IMR-90 (cell line): ENCODE measurements around the gene IL3RA. TPM values are rescaled to one million over a fixed set of nuclear protein-coding genes. Genes with fewer than 3 reads are reported as not detected.

ENCODE experiments used
- ATAC-seq: fragments of 200-7000 bp; cut with Tn5 transposase; 2 replicates; pipeline ENCODE4 v1.9.1; 2020; ENCODE audit warnings: low read depth, mild to moderate bottlenecking, moderate library complexity
- BruUV-seq: library from RNA; stranded (reverse); fragments of 400-500 nt; replicated peaks from 2 replicates; lab custom pipeline; 2021; lab: Mats Ljungman, UMichigan
- CTCF ChIA-PET: fragments of 300-600 bp; formaldehyde crosslinking; extraction: SDS; loops from one replicate; lab custom pipeline; 2021; ENCODE audit warnings: antibody characterized with exemption; lab: Yijun Ruan, JAX
- POLR2A ChIA-PET: fragments of 300-600 bp; sonication (Branson Sonifier 250); formaldehyde crosslinking; loops from one replicate; lab custom pipeline; 2022; ENCODE audit warnings: antibody characterized with exemption; ENCODE audit not compliant: unreplicated experiment; lab: Charles Lee
- DNase-seq: peaks from one replicate; pipeline ENCODE4 v3.0.0; 2013
- H2AFZ ChIP-seq: replicated peaks from 2 replicates; pipeline ENCODE3; 2013; ENCODE audit warnings: low read length, mild to moderate bottlenecking; ENCODE audit not compliant: poor library complexity
- H2AK5ac ChIP-seq: 2 replicates; pipeline ENCODE4 v1.6.1; 2013; ENCODE audit warnings: low read depth, low read length, inconsistent platforms
- H2AK9ac ChIP-seq: replicated peaks from 2 replicates; pipeline ENCODE3; 2013; ENCODE audit warnings: mild to moderate bottlenecking, low read depth, low read length, moderate library complexity; ENCODE audit not compliant: poor library complexity
- H2BK120ac ChIP-seq: 2 replicates; pipeline ENCODE4 v1.6.1; 2013; ENCODE audit warnings: low read depth, low read length, inconsistent platforms
- H2BK15ac ChIP-seq: 3 replicates; pipeline ENCODE4 v1.6.1; 2013; ENCODE audit warnings: low read depth, low read length, inconsistent platforms
- H2BK20ac ChIP-seq: 2 replicates; pipeline ENCODE4 v1.6.1; 2013; ENCODE audit warnings: low read depth, mild to moderate bottlenecking, inconsistent platforms, low read length, moderate library complexity
- H2BK5ac ChIP-seq: 2 replicates; pipeline ENCODE4 v1.6.1; 2013; ENCODE audit warnings: mild to moderate bottlenecking, low read depth, low read length, inconsistent platforms; ENCODE audit not compliant: poor library complexity, severe bottlenecking
- H3K14ac ChIP-seq: replicated peaks from 2 replicates; pipeline ENCODE4 v1.6.1; 2013; ENCODE audit warnings: low read depth, low read length, inconsistent platforms
- H3K18ac ChIP-seq: 2 replicates; pipeline ENCODE4 v1.6.1; 2013; ENCODE audit warnings: low read depth, low read length, control low read depth
- H3K23ac ChIP-seq: 2 replicates; pipeline ENCODE4 v1.6.1; 2013; ENCODE audit warnings: low read depth, low read length, inconsistent platforms
- H3K27ac ChIP-seq: 2 replicates; pipeline ENCODE4 v1.5.1; 2013; ENCODE audit warnings: mild to moderate bottlenecking, control low read depth, low read length; ENCODE audit not compliant: insufficient read depth
- H3K27me3 ChIP-seq: 2 replicates; pipeline ENCODE4 v1.6.1; 2013; ENCODE audit warnings: low read length; ENCODE audit not compliant: control insufficient read depth, insufficient read depth
- H3K36me3 ChIP-seq: 2 replicates; pipeline ENCODE4 v1.6.1; 2013; ENCODE audit warnings: low read length, mixed read lengths; ENCODE audit not compliant: control insufficient read depth, insufficient read depth
- H3K4ac ChIP-seq: 2 replicates; pipeline ENCODE4 v1.6.1; 2013; ENCODE audit warnings: low read depth, low read length, inconsistent platforms
- H3K4me1 ChIP-seq: 2 replicates; pipeline ENCODE4 v1.6.1; 2013; ENCODE audit warnings: low read length, mixed read lengths; ENCODE audit not compliant: control insufficient read depth, insufficient read depth
- H3K4me2 ChIP-seq: 2 replicates; pipeline ENCODE4 v1.6.1; 2013; ENCODE audit warnings: low read depth, mild to moderate bottlenecking, control low read depth, low read length, moderate library complexity
- H3K4me3 ChIP-seq: 2 replicates; pipeline ENCODE4 v1.5.1; 2013; ENCODE audit warnings: low read depth, mild to moderate bottlenecking, control low read depth, low read length, moderate library complexity; ENCODE audit not compliant: insufficient read depth
- H3K56ac ChIP-seq: 2 replicates; pipeline ENCODE4 v1.6.1; 2013; ENCODE audit warnings: low read length, inconsistent platforms; ENCODE audit not compliant: insufficient read depth; ENCODE audit errors: extremely low read depth
- H3K79me1 ChIP-seq, 2 experiments: 2 replicates each; pipeline ENCODE4 v1.6.1; 2013; ENCODE audit warnings: low read length in 2 of 2, inconsistent platforms in 1 of 2, low read depth in 1 of 2
- H3K9ac ChIP-seq: 2 replicates; pipeline ENCODE4 v1.6.1; 2013; ENCODE audit warnings: low read depth, low read length, control low read depth
- H3K9me1 ChIP-seq: 2 replicates; pipeline ENCODE4 v1.6.1; 2013; ENCODE audit warnings: low read length, inconsistent platforms; ENCODE audit not compliant: insufficient read depth
- H3K9me3 ChIP-seq: 2 replicates; pipeline ENCODE4 v1.6.1; 2013; ENCODE audit warnings: low read length; ENCODE audit not compliant: control insufficient read depth, insufficient read depth
- H4K20me1 ChIP-seq: 2 replicates; pipeline ENCODE4 v1.6.1; 2013; ENCODE audit warnings: low read length, inconsistent platforms; ENCODE audit not compliant: insufficient read depth
- H4K5ac ChIP-seq: 2 replicates; pipeline ENCODE4 v1.6.1; 2013; ENCODE audit warnings: mild to moderate bottlenecking, low read depth, low read length, control low read depth
- H4K8ac ChIP-seq, 2 experiments: 2 replicates each; pipeline ENCODE4 v1.6.1; 2013; ENCODE audit warnings: low read depth in 2 of 2, low read length in 2 of 2, control low read depth in 1 of 2, inconsistent platforms in 1 of 2
- H4K91ac ChIP-seq: 2 replicates; pipeline ENCODE4 v1.6.1; 2013; ENCODE audit warnings: low read depth, low read length, inconsistent platforms; ENCODE audit not compliant: insufficient read depth
- BHLHE40 ChIP-seq: fragments of 150-350 bp; IDR thresholded peaks from 2 replicates; pipeline ENCODE4 v1.6.1; 2016; ENCODE audit warnings: mild to moderate bottlenecking, low read depth, low read length
- CEBPB ChIP-seq: IDR thresholded peaks from 2 replicates; pipeline ENCODE4 v1.6.1; 2012; ENCODE audit warnings: low read depth, low read length, improper control_type of control experiment
- CHD1 ChIP-seq: IDR thresholded peaks from 2 replicates; pipeline ENCODE4 v1.6.1; 2012; ENCODE audit warnings: low read depth, low read length, improper control_type of control experiment
- FOS ChIP-seq: fragments of 150-350 bp; IDR thresholded peaks from 2 replicates; pipeline ENCODE4 v1.6.1; 2016; ENCODE audit warnings: low read depth, low read length
- MAFK ChIP-seq: IDR thresholded peaks from 2 replicates; pipeline ENCODE4 v1.6.1; 2012; ENCODE audit warnings: low read depth, low read length, improper control_type of control experiment
- MXI1 ChIP-seq: IDR thresholded peaks from 2 replicates; pipeline ENCODE4 v1.6.1; 2012; ENCODE audit warnings: low read depth, mild to moderate bottlenecking, low read length, moderate library complexity, borderline replicate concordance
- NFE2L2 ChIP-seq: fragments of 150-350 bp; IDR thresholded peaks from 2 replicates; pipeline ENCODE4 v1.6.1; 2016; ENCODE audit warnings: low read depth, mild to moderate bottlenecking, low read length
- POLR2A ChIP-seq: IDR thresholded peaks from 2 replicates; pipeline ENCODE4 v1.6.1; 2012; ENCODE audit warnings: mild to moderate bottlenecking, low read depth, low read length
- RAD21 ChIP-seq: IDR thresholded peaks from 2 replicates; pipeline ENCODE4 v1.6.1; 2012; ENCODE audit warnings: low read length, improper control_type of control experiment
- RFX5 ChIP-seq: IDR thresholded peaks from 2 replicates; pipeline ENCODE4 v1.8.0; 2012; ENCODE audit warnings: low read depth, mild to moderate bottlenecking, low read length, moderate library complexity
- SMC3 ChIP-seq: fragments of 150-350 bp; IDR thresholded peaks from 2 replicates; pipeline ENCODE4 v1.6.1; 2016; ENCODE audit warnings: low read depth, mild to moderate bottlenecking, antibody characterized with exemption, low read length, moderate library complexity
- WGBS, 2 experiments: methylation state at CpG; one replicate each; pipeline versions ENCODE4 v1.1.5 to v1.1.7; 2013; ENCODE audit warnings: missing lambda C conversion rate in 2 of 2; ENCODE audit not compliant: insufficient read length in 1 of 2; ENCODE audit errors: extremely low coverage in 2 of 2; 5-methylcytosine and 5-hydroxymethylcytosine counted together
- dilution Hi-C: fragments of 300-500 bp; cut with HindIII; formaldehyde crosslinking; loops from one replicate; pipeline ENCODE4 v1.14.3; 2018; ENCODE audit warnings: low sequenced_read_pairs; ENCODE audit not compliant: unreplicated experiment
- in situ Hi-C: fragments of 300-500 bp; cut with MboI; formaldehyde crosslinking; loops from 3 replicates; pipeline ENCODE4 v1.14.3; 2019; ENCODE audit warnings: low sequenced_read_pairs, inconsistent platforms, mixed read lengths
- intact Hi-C: fragments of 100-400 bp; cut with micrococcal nuclease; formaldehyde crosslinking; loops from 2 replicates; pipeline ENCODE4 v1.10.0; 2022
- polyA plus RNA-seq, 3 experiments: library from polyadenylated mRNA; depleted of rRNA; stranded (reverse); fragments of >200 nt; gene quantifications; 2 replicates each; pipeline ENCODE4 v1.2.3, GENCODE V29; 2012; ENCODE audit warnings: low replicate concordance in 1 of 3
- total RNA-seq: library from RNA; depleted of rRNA; stranded (reverse); fragments of >200 nt; gene quantifications from 2 replicates; pipeline ENCODE4 v1.2.3, GENCODE V29; 2012
- TF ChIP-seq, protein P1 (sequence below): fragments of 150-350 bp; IDR thresholded peaks from 2 replicates; pipeline ENCODE4 v1.6.1; 2017; ENCODE audit warnings: mild to moderate bottlenecking, antibody characterized with exemption, low read length, low read depth
- TF ChIP-seq, protein P2 (sequence below): fragments of 150-350 bp; IDR thresholded peaks from 2 replicates; pipeline ENCODE4 v1.6.1; 2016; ENCODE audit warnings: low read depth, mild to moderate bottlenecking, low read length, moderate library complexity, borderline replicate concordance
- TF ChIP-seq, protein P3 (sequence below): conservative IDR thresholded peaks from 2 replicates; pipeline ENCODE4 v1.5.1; 2012; ENCODE audit warnings: mild to moderate bottlenecking, low read depth, low read length, improper control_type of control experiment

The IL3RA gene
- total and polyA plus RNA-seq, 2 of the 4 experiments (the other 2 are of a cell fraction), result not detected

DNA sequence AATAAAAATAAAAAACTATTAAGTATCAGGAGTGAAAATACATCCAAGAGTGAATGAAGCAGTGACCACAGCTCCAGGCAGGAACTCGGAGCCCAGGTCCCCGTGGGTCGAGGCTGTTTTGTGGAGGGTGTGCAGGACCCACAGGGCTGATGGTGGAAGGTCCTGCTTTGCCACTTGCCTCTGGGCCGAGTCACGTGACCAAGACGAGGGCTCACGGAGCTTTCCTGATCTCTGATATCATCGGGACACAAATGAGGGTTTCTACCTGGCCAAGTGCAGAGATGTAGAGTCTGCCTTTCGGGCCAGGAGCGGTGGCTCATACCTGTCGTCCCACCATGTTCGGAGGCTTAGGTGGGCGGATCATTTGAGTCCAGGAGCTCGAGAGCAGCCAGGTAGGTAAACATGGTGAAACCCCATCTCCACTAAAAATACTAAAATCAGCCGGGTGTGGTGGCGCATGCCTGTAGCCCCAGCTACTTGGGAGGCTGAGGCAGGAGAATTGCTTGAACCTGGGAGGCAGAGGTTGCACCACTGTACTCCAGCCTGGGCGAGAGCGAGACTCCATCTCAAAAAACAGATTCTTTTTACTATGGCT, 48.2 kb downstream of the IL3RA start:
- POLR2A ChIA-PET, result no interaction called here
- dilution Hi-C loops (no loop called here), in situ Hi-C loops (no loop called here), intact Hi-C loops (loop anchor here (5.0 kb wide), 1 partner anchor 137 kb away; no protein-coding TSS in a partner anchor)
- Histone ChIP-seq H4K5ac (no peak overlapping the region), H2BK120ac (no peak overlapping the region), H4K91ac (no peak overlapping the region), H3K79me1 (peaks cover 0 to 36% of the 10 kb centered on the region in 2 experiments; a peak in 3 of 4 replicates), H3K27ac (no peak overlapping the region), H2BK15ac (no peak overlapping the region), H2BK5ac (no peak overlapping the region), H4K20me1 (peaks cover 65% of the 10 kb centered on the region), H3K4me2 (no peak overlapping the region), H3K4ac (no peak overlapping the region), H3K4me1 (peaks cover 2% of the 10 kb centered on the region; the same call in 1 of the 2 replicates), H3K36me3 (peaks cover 55% of the 10 kb centered on the region), H2AK5ac (no peak overlapping the region), H2AK9ac (no peak overlapping the region), H3K4me3 (no peak overlapping the region), H3K9me3 (no peaks in the 10 kb centered on the region), H3K14ac (no peak overlapping the region), H4K8ac (no peak overlapping the region), H3K27me3 (no peaks in the 10 kb centered on the region), H3K56ac (no peak overlapping the region), H2BK20ac (no peak overlapping the region), H3K23ac (no peak overlapping the region), H3K9me1 (peaks cover 6% of the 10 kb centered on the region; the same call in 1 of the 2 replicates), H3K9ac (no peak overlapping the region), H3K18ac (no peak overlapping the region), H2AFZ (no peak overlapping the region)
- no peak for DNase-seq
- TF ChIP-seq POLR2A (no peak), SMC3 (no peak), FOS (no peak), RAD21 (no peak), RFX5 (no peak), CEBPB (no peak), NFE2L2 (no peak), CHD1 (no peak), BHLHE40 (no peak), MAFK (no peak), MXI1 (no peak)
- TF ChIP-seq, protein P1, sequence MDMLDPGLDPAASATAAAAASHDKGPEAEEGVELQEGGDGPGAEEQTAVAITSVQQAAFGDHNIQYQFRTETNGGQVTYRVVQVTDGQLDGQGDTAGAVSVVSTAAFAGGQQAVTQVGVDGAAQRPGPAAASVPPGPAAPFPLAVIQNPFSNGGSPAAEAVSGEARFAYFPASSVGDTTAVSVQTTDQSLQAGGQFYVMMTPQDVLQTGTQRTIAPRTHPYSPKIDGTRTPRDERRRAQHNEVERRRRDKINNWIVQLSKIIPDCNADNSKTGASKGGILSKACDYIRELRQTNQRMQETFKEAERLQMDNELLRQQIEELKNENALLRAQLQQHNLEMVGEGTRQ, result no peak
- TF ChIP-seq, protein P2, sequence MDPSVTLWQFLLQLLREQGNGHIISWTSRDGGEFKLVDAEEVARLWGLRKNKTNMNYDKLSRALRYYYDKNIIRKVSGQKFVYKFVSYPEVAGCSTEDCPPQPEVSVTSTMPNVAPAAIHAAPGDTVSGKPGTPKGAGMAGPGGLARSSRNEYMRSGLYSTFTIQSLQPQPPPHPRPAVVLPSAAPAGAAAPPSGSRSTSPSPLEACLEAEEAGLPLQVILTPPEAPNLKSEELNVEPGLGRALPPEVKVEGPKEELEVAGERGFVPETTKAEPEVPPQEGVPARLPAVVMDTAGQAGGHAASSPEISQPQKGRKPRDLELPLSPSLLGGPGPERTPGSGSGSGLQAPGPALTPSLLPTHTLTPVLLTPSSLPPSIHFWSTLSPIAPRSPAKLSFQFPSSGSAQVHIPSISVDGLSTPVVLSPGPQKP, result no peak
- TF ChIP-seq, protein P3, sequence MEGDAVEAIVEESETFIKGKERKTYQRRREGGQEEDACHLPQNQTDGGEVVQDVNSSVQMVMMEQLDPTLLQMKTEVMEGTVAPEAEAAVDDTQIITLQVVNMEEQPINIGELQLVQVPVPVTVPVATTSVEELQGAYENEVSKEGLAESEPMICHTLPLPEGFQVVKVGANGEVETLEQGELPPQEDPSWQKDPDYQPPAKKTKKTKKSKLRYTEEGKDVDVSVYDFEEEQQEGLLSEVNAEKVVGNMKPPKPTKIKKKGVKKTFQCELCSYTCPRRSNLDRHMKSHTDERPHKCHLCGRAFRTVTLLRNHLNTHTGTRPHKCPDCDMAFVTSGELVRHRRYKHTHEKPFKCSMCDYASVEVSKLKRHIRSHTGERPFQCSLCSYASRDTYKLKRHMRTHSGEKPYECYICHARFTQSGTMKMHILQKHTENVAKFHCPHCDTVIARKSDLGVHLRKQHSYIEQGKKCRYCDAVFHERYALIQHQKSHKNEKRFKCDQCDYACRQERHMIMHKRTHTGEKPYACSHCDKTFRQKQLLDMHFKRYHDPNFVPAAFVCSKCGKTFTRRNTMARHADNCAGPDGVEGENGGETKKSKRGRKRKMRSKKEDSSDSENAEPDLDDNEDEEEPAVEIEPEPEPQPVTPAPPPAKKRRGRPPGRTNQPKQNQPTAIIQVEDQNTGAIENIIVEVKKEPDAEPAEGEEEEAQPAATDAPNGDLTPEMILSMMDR, result no peak
- 95% methylated on average over 9 of the region's 18 CpGs; no CpG with 5 or more reads in 1 of the 2 experiments for WGBS, 2 experiments
- ATAC-seq, result no peak
- CTCF ChIA-PET, result no interaction called here
- no TSS peak for BruUV-seq
